Activated naive CD8-positive, alpha-beta T cell treated with anti-CD3 and anti-CD28 coated beads for 36 hours (primary cell): ENCODE results near the gene SLC39A6. TPM values are rescaled to one million over a fixed set of nuclear protein-coding genes. Genes with fewer than 3 reads are reported as not detected.
"Not testable (repeated sequence)": the region's sequence is repeated elsewhere in the genome, so short reads cannot be mapped to it uniquely, and the experiment has no call there.

Experiments used
- DNase-seq: peaks from one replicate; pipeline ENCODE4 v3.0.0; 2021
- H3K27ac Mint-ChIP-seq: one replicate; pipeline ENCODE4 v1.8.0; 2022; ENCODE audit warnings: mild to moderate bottlenecking, moderate library complexity, mixed read lengths
- H3K27me3 Mint-ChIP-seq: one replicate; pipeline ENCODE4 v1.8.0; 2022; ENCODE audit warnings: mild to moderate bottlenecking, mixed read lengths
- H3K36me3 Mint-ChIP-seq: one replicate; pipeline ENCODE4 v1.8.0; 2021; ENCODE audit warnings: mild to moderate bottlenecking, mixed read lengths
- H3K4me1 Mint-ChIP-seq: one replicate; pipeline ENCODE4 v1.8.0; 2021; ENCODE audit warnings: mixed read lengths
- H3K4me3 Mint-ChIP-seq: one replicate; pipeline ENCODE4 v1.8.0; 2022; ENCODE audit warnings: mild to moderate bottlenecking, moderate library complexity, mixed read lengths
- H3K9me3 Mint-ChIP-seq: one replicate; pipeline ENCODE4 v1.8.0; 2022; ENCODE audit warnings: mixed read lengths
- total RNA-seq, 2 experiments: library from RNA; stranded (reverse); gene quantifications; one replicate each; pipeline ENCODE4 v1.2.3, GENCODE V29; 2021

SLC39A6 gene, protein sequence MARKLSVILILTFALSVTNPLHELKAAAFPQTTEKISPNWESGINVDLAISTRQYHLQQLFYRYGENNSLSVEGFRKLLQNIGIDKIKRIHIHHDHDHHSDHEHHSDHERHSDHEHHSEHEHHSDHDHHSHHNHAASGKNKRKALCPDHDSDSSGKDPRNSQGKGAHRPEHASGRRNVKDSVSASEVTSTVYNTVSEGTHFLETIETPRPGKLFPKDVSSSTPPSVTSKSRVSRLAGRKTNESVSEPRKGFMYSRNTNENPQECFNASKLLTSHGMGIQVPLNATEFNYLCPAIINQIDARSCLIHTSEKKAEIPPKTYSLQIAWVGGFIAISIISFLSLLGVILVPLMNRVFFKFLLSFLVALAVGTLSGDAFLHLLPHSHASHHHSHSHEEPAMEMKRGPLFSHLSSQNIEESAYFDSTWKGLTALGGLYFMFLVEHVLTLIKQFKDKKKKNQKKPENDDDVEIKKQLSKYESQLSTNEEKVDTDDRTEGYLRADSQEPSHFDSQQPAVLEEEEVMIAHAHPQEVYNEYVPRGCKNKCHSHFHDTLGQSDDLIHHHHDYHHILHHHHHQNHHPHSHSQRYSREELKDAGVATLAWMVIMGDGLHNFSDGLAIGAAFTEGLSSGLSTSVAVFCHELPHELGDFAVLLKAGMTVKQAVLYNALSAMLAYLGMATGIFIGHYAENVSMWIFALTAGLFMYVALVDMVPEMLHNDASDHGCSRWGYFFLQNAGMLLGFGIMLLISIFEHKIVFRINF
- total RNA-seq = 10 to 100 TPM; 30.9 to 31.2 TPM

- peaks cover 29% of the 10 kb centered on the region for H3K36me3 Mint-ChIP-seq
- peak; percentile 96 for DNase-seq
- peaks cover 44% of the 10 kb centered on the region for H3K4me1 Mint-ChIP-seq
- H3K4me3 Mint-ChIP-seq = peak within 1 kb of the TSS; percentile 83
- no peaks in the 10 kb centered on the region for H3K27me3 Mint-ChIP-seq
- H3K27ac Mint-ChIP-seq = peak within 1 kb of the TSS; percentile 93
- H3K9me3 Mint-ChIP-seq = no peaks in the 10 kb centered on the region
These were observed at the start of gene SLC39A6, which contains the start of gene ELP2 for GRCh38 chr18:36129300-36130038. Gene SLC39A6 (minus strand): TSS chr18:36129340. CDS start chr18:36127007, 2,333 bp downstream. Gene ELP2 (plus strand): TSS chr18:36129899. CDS start chr18:36129934, 35 bp downstream.

- Mint-ChIP-seq H3K9me3 (no peaks in the 10 kb centered on the region), H3K4me3 (no peak overlapping the region), H3K27me3 (no peaks in the 10 kb centered on the region), H3K36me3 (peaks cover 15% of the 10 kb centered on the region), H3K27ac (no peak overlapping the region), H3K4me1 (peaks cover 14% of the 10 kb centered on the region)
- no peak for DNase-seq
These were observed 48.8 kb upstream of the SLC39A6 start for GRCh38 chr18:36177913-36178312.

GRCh38 chr18:36176711-36177110 is 47.6 kb upstream of the SLC39A6 start:
- no peak overlapping the region for H3K4me3 Mint-ChIP-seq
- H3K27ac Mint-ChIP-seq = no peak overlapping the region
- peaks cover 17% of the 10 kb centered on the region for H3K36me3 Mint-ChIP-seq
- no peaks in the 10 kb centered on the region for H3K9me3 Mint-ChIP-seq
- no peaks in the 10 kb centered on the region for H3K27me3 Mint-ChIP-seq
- DNase-seq = no peak
- peaks cover 13% of the 10 kb centered on the region for H3K4me1 Mint-ChIP-seq

GRCh38 chr18:36176177-36176584 is 47.0 kb upstream of the SLC39A6 start:
- H3K36me3 Mint-ChIP-seq = peaks cover 20% of the 10 kb centered on the region
- H3K4me3 Mint-ChIP-seq = no peak overlapping the region
- peaks cover 13% of the 10 kb centered on the region for H3K4me1 Mint-ChIP-seq
- no peak overlapping the region for H3K27ac Mint-ChIP-seq
- H3K9me3 Mint-ChIP-seq = no peaks in the 10 kb centered on the region
- DNase-seq = no peak
- no peaks in the 10 kb centered on the region for H3K27me3 Mint-ChIP-seq

- Mint-ChIP-seq H3K9me3 (no peaks in the 10 kb centered on the region), H3K36me3 (peaks cover 24% of the 10 kb centered on the region), H3K4me1 (peaks cover 13% of the 10 kb centered on the region), H3K27ac (peak overlapping the region; percentile 27), H3K27me3 (no peaks in the 10 kb centered on the region), H3K4me3 (no peak overlapping the region)
- DNase-seq = no peak
These were observed 46.3 kb upstream of the SLC39A6 start for GRCh38 chr18:36175481-36175880.

DNA sequence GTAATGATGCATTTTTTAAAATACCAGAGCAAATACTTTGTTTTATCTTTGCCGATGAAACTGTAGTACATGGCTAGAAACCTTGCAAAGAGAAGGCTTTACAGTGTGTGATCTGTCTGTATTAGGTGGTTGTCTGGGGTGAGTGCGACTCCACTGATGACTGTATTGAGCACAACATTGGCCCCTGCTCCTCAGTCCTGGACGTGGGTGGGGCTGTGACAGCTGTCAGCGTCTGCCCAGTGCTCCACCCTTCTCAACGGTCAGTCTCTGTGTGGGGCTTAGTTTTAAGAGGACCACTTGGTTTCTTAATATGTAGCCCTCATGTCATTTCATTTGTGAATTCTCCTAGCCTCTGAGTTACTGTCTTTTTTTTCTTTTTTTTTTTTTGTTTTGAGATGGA is 40.8 kb upstream of the SLC39A6 start:
- Mint-ChIP-seq H3K9me3 (no peaks in the 10 kb centered on the region), H3K27ac (no peak overlapping the region), H3K4me3 (no peak overlapping the region), H3K36me3 (peaks cover 33% of the 10 kb centered on the region), H3K4me1 (peaks cover 2% of the 10 kb centered on the region), H3K27me3 (no peaks in the 10 kb centered on the region)
- DNase-seq = no peak

- not testable (repeated sequence) for DNase-seq, H3K9me3 Mint-ChIP-seq, H3K4me3 Mint-ChIP-seq, H3K4me1 Mint-ChIP-seq, H3K27me3 Mint-ChIP-seq
- H3K27ac Mint-ChIP-seq = peak overlapping the region; percentile 17
- H3K36me3 Mint-ChIP-seq = peaks cover 29% of the 10 kb centered on the region
These were observed 39.2 kb upstream of the SLC39A6 start for GRCh38 chr18:36168296-36168695.

- no peak for DNase-seq
- H3K27me3 Mint-ChIP-seq = no peaks in the 10 kb centered on the region
- H3K4me3 Mint-ChIP-seq = no peak overlapping the region
- H3K9me3 Mint-ChIP-seq = no peaks in the 10 kb centered on the region
- peaks cover 27% of the 10 kb centered on the region for H3K36me3 Mint-ChIP-seq
- H3K4me1 Mint-ChIP-seq = peaks cover 2% of the 10 kb centered on the region
- H3K27ac Mint-ChIP-seq = no peak overlapping the region
These were observed 38.6 kb upstream of the SLC39A6 start for GRCh38 chr18:36167692-36168218.

DNA sequence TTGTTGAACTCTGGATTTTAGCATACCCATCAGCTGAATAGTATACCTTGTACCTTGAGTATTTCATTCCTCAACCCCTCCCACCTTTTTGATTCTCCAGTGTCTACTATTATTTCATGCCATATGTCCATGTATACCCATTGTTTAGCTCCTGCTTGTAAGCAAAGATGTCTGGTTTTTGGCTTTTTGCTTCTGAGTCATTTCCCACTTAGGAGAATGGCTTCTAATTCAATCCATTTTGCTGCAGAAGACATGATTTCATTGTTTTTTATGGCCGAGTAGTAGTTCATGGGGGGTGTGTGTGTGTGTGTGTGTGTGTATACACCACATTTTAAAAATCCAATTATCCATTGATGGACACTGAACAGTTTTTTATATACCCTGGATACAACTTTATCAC is 33.8 kb upstream of the SLC39A6 start:
- H3K27ac Mint-ChIP-seq = no peak overlapping the region
- no peaks in the 10 kb centered on the region for H3K9me3 Mint-ChIP-seq
- DNase-seq = no peak
- H3K4me1 Mint-ChIP-seq = peaks cover 9% of the 10 kb centered on the region
- H3K4me3 Mint-ChIP-seq = no peak overlapping the region
- peaks cover 24% of the 10 kb centered on the region for H3K36me3 Mint-ChIP-seq
- no peaks in the 10 kb centered on the region for H3K27me3 Mint-ChIP-seq

DNA sequence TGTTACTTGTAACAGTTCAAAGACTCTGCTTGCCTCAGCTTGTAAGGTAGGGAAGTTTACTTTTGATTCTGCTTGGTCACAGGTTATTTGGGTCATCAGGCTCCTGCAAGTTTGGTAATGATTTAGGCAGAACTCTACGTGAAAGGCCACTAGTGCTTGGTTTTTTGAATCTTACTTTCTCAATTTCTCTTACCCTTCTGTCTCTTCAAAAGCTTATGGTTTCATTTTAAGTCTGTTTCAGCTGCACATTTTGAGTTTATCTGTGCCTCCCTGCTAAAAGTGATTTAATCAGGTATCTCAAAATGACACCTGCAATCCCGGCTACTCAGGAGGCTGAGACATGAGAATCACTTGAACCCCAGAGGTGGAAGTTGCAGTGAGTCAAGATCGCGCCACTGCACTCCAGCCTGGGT is 31.8 kb upstream of the SLC39A6 start:
- Mint-ChIP-seq H3K36me3 (peaks cover 22% of the 10 kb centered on the region), H3K27ac (no peak overlapping the region), H3K4me3 (no peak overlapping the region), H3K27me3 (no peaks in the 10 kb centered on the region), H3K9me3 (no peaks in the 10 kb centered on the region), H3K4me1 (peaks cover 18% of the 10 kb centered on the region)
- DNase-seq = no peak

- Mint-ChIP-seq H3K36me3 (peaks cover 25% of the 10 kb centered on the region), H3K27me3 (no peaks in the 10 kb centered on the region), H3K4me1 (peaks cover 18% of the 10 kb centered on the region), H3K27ac (no peak overlapping the region), H3K9me3 (no peaks in the 10 kb centered on the region), H3K4me3 (no peak overlapping the region)
- no peak for DNase-seq
These were observed 29.2 kb upstream of the SLC39A6 start for GRCh38 chr18:36158266-36158867.

DNA sequence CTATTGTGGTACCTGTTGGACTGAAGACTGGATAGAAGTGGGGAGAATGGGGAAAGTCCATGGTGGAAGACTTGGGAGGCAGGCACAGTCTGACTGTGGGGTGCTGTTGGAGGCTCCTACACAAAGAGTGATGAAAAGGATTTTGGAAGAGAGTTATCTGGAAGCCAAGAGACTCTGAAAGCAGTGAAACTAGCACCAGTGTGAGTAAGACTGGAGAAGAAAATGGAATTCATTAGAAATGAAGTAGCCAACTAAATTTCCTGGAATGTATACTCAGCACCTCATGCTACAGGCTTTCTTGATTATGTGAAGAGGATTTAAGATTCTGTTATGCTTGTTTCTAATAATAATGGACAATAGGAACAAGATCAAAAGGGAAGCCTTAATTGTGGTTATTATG is 28.3 kb upstream of the SLC39A6 start:
- no peak overlapping the region for H3K4me3 Mint-ChIP-seq
- H3K36me3 Mint-ChIP-seq = peaks cover 32% of the 10 kb centered on the region
- no peaks in the 10 kb centered on the region for H3K27me3 Mint-ChIP-seq
- DNase-seq = no peak
- peaks cover 25% of the 10 kb centered on the region for H3K4me1 Mint-ChIP-seq
- H3K27ac Mint-ChIP-seq = peak overlapping the region; percentile 32
- no peaks in the 10 kb centered on the region for H3K9me3 Mint-ChIP-seq

GRCh38 chr18:36155851-36156757 is 27.0 kb upstream of the SLC39A6 start:
- Mint-ChIP-seq H3K4me3 (no peak overlapping the region), H3K27ac (peak overlapping the region; percentile 25), H3K4me1 (peaks cover 23% of the 10 kb centered on the region), H3K36me3 (peaks cover 31% of the 10 kb centered on the region), H3K27me3 (no peaks in the 10 kb centered on the region), H3K9me3 (no peaks in the 10 kb centered on the region)
- no peak for DNase-seq

GRCh38 chr18:36153771-36154170 is 24.6 kb upstream of the SLC39A6 start:
- H3K9me3 Mint-ChIP-seq = no peaks in the 10 kb centered on the region
- no peak overlapping the region for H3K4me3 Mint-ChIP-seq
- no peak for DNase-seq
- H3K4me1 Mint-ChIP-seq = peaks cover 23% of the 10 kb centered on the region
- H3K27me3 Mint-ChIP-seq = no peaks in the 10 kb centered on the region
- H3K36me3 Mint-ChIP-seq = peaks cover 29% of the 10 kb centered on the region
- no peak overlapping the region for H3K27ac Mint-ChIP-seq
